Fibroblast of pulmonary artery (primary cell): ENCODE data around the gene FAM120B.

ENCODE experiments used
- DNase-seq: peaks from one replicate; pipeline ENCODE4 v3.0.0-alpha.2; 2010; ENCODE audit warnings: low read depth
- H3K4me3 ChIP-seq: replicated peaks from 2 replicates; pipeline ENCODE4 v1.5.1; 2011; ENCODE audit warnings: low read depth, mild to moderate bottlenecking, control low read depth, low read length, moderate library complexity
- CTCF ChIP-seq: IDR thresholded peaks from 2 replicates; pipeline ENCODE4 v1.5.1; 2011; ENCODE audit warnings: mild to moderate bottlenecking, control low read depth, low read length, inconsistent platforms; ENCODE audit errors: missing control alignments

Gene FAM120B

GRCh38 chr6:170420283-170420682, 113.7 kb downstream of the FAM120B start:
- no peak overlapping the region for H3K4me3 ChIP-seq
- no peak for TF ChIP-seq CTCF
- no peak for DNase-seq

GRCh38 chr6:170420791-170421776, 114.5 kb downstream of the FAM120B start:
- no peak for TF ChIP-seq CTCF
- no peak overlapping the region for H3K4me3 ChIP-seq
- DNase-seq, result no peak

- no peak for TF ChIP-seq CTCF
- no peak for DNase-seq
- H3K4me3 ChIP-seq, result no peak overlapping the region
Observed at GRCh38 chr6:170421921-170422320, 115.4 kb downstream of the FAM120B start.

- no peak overlapping the region for H3K4me3 ChIP-seq
- TF ChIP-seq CTCF, result no peak
- no peak for DNase-seq
Observed at GRCh38 chr6:170423030-170423429, 116.5 kb downstream of the FAM120B start.

- no peak for TF ChIP-seq CTCF
- no peak overlapping the region for H3K4me3 ChIP-seq
- no peak for DNase-seq
Observed at GRCh38 chr6:170423814-170424603, 117.5 kb downstream of the FAM120B start.

GRCh38 chr6:170424604-170425126, 118.1 kb downstream of the FAM120B start:
- H3K4me3 ChIP-seq, result no peak overlapping the region
- no peak for TF ChIP-seq CTCF
- no peak for DNase-seq
